IMR-90 (cell line): ENCODE data around the gene TMEM19.

Experiments used
- CEBPB ChIP-seq: IDR thresholded peaks from 2 replicates; pipeline ENCODE4 v1.6.1; 2012; ENCODE audit warnings: low read depth, low read length, improper control_type of control experiment
- CTCF ChIP-seq: conservative IDR thresholded peaks from 2 replicates; pipeline ENCODE4 v1.5.1; 2012; ENCODE audit warnings: mild to moderate bottlenecking, low read depth, low read length, improper control_type of control experiment
- ELK1 ChIP-seq: fragments of 150-350 bp; IDR thresholded peaks from 2 replicates; pipeline ENCODE4 v1.6.1; 2016; ENCODE audit warnings: low read depth, mild to moderate bottlenecking, low read length, moderate library complexity, borderline replicate concordance
- MAFK ChIP-seq: IDR thresholded peaks from 2 replicates; pipeline ENCODE4 v1.6.1; 2012; ENCODE audit warnings: low read depth, low read length, improper control_type of control experiment
- POLR2A ChIP-seq: IDR thresholded peaks from 2 replicates; pipeline ENCODE4 v1.6.1; 2012; ENCODE audit warnings: mild to moderate bottlenecking, low read depth, low read length
- RAD21 ChIP-seq: IDR thresholded peaks from 2 replicates; pipeline ENCODE4 v1.6.1; 2012; ENCODE audit warnings: low read length, improper control_type of control experiment
- RCOR1 ChIP-seq: IDR thresholded peaks from 2 replicates; pipeline ENCODE4 v1.6.1; 2012; ENCODE audit warnings: mild to moderate bottlenecking, low read length, improper control_type of control experiment; ENCODE audit not compliant: insufficient replicate concordance
- SMC3 ChIP-seq: fragments of 150-350 bp; IDR thresholded peaks from 2 replicates; pipeline ENCODE4 v1.6.1; 2016; ENCODE audit warnings: low read depth, mild to moderate bottlenecking, antibody characterized with exemption, low read length, moderate library complexity
- TF ChIP-seq, protein P1 (sequence below): fragments of 150-350 bp; IDR thresholded peaks from 2 replicates; pipeline ENCODE4 v1.6.1; 2017; ENCODE audit warnings: mild to moderate bottlenecking, antibody characterized with exemption, low read length, low read depth

DNA sequence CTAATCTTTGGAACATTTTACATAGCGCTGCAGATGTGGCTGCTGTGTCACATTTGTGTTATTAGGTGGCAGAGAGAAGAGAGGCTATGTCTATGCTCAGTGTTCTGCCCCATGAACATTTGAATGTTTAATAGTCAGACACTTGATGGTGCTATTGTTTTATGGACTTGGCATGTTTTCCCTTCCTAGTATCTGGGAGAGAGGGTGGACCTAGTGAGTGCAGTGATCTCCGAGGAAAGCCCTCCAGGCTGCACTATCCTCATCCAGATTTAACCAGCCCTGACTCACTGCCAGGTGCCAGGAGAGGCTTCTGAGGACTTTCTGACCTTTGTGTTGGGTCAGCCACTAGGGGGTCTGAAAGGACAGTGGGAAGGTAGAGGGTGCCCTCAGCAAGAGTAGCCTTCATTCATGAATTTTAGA lies 46.5 kb upstream of the TMEM19 start:
- TF ChIP-seq CTCF (no peak), POLR2A (no peak), ELK1 (no peak), RCOR1 (no peak), MAFK (no peak), RAD21 (no peak), CEBPB (no peak), SMC3 (no peak)
- TF ChIP-seq, protein P1, sequence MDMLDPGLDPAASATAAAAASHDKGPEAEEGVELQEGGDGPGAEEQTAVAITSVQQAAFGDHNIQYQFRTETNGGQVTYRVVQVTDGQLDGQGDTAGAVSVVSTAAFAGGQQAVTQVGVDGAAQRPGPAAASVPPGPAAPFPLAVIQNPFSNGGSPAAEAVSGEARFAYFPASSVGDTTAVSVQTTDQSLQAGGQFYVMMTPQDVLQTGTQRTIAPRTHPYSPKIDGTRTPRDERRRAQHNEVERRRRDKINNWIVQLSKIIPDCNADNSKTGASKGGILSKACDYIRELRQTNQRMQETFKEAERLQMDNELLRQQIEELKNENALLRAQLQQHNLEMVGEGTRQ: no peak
